Body of pancreas (tissue), 4 donors: ENCODE measurements around the gene NEXN. TPM values are rescaled to one million over a fixed set of nuclear protein-coding genes. Genes with fewer than 3 reads are reported as not detected.

ENCODE experiments used
- ATAC-seq: fragments of 150-250 bp; one replicate; pipeline ENCODE4 v1.9.1; 2016
- DNase-seq, 4 donors: peaks; one replicate each; pipeline ENCODE4 v3.0.0-alpha.2; 2019
- H3K27ac ChIP-seq, 4 donors: fragments of 200-600 bp; sonication (generic); 1 replicate in 3 of 4; 2 replicates in 1 of 4; pipeline versions ENCODE4 v1.5.1 to v1.6.1; 2016 to 2019; ENCODE audit warnings: mild to moderate bottlenecking in 1 of 4, mixed read lengths in 1 of 4, moderate library complexity in 1 of 4
- H3K27me3 ChIP-seq, 2 donors: fragments of 200-600 bp; sonication (generic); one replicate each; pipeline ENCODE4 v1.6.0; 2016; ENCODE audit warnings: mild to moderate bottlenecking in 1 of 2
- H3K36me3 ChIP-seq, 2 donors: fragments of 200-600 bp; sonication (generic); replicated peaks in 1 of 2; 2 replicates each; pipeline ENCODE4 v1.5.1; 2016; ENCODE audit warnings: low read depth in 2 of 2; ENCODE audit not compliant: insufficient read depth in 1 of 2
- H3K4me1 ChIP-seq: fragments of 200-600 bp; sonication (generic); one replicate; pipeline ENCODE4 v1.6.0; 2016
- H3K4me3 ChIP-seq, 2 donors: fragments of 200-600 bp; sonication (generic); 1 replicate in 1 of 2; 2 replicates in 1 of 2; pipeline ENCODE4 v1.5.1; 2016 to 2019
- H3K9me3 ChIP-seq, 3 donors: fragments of 200-600 bp; sonication (generic); 1 replicate in 2 of 3; 2 replicates in 1 of 3; pipeline ENCODE4 v1.5.1; 2016
- POLR2A ChIP-seq, 3 donors: fragments of 450-650 bp; IDR thresholded peaks; one replicate each; pipeline ENCODE4 v1.6.1; 2016; ENCODE audit warnings: antibody characterized with exemption in 3 of 3, mild to moderate bottlenecking in 2 of 3
- WGBS, 2 donors: methylation state at CpG; one replicate each; pipeline ENCODE4 v1.1.5; 2017; 5-methylcytosine and 5-hydroxymethylcytosine counted together
- intact Hi-C: fragments of 100-400 bp; cut with DNase I; formaldehyde crosslinking; loops from one replicate; pipeline ENCODE4 v1.15.1; 2023
- total RNA-seq, 2 donors: library from RNA; depleted of rRNA; stranded (reverse); fragments of >200 nt; gene quantifications; one replicate each; pipeline ENCODE4 v1.1.0, GENCODE V29; 2016
- TF ChIP-seq, protein P1 (sequence below), 7 experiments: fragments of 450-650 bp in 4 of 7; fragments of 200-600 bp in 3 of 7; sonication (generic) in 3 of 7; IDR thresholded peaks; one replicate each; pipeline ENCODE4 v1.5.1; 2016 to 2019; ENCODE audit warnings: antibody characterized with exemption in 7 of 7

The NEXN gene
- total RNA-seq, 2 donors from 2014 or later: 7.5 to 13.2 TPM

- Histone ChIP-seq H3K27ac (peak overlapping the region in 1 of 4 donors; percentile 11), H3K4me3 (no peak overlapping the region), H3K9me3 (no peaks in the 10 kb centered on the region), H3K4me1 (peaks cover 20% of the 10 kb centered on the region), H3K27me3 (no peaks in the 10 kb centered on the region), H3K36me3 (peaks cover 24 to 59% of the 10 kb centered on the region in 2 donors)
- no peak for TF ChIP-seq POLR2A (IDR thresholded peaks at IDR 0.05)
- TF ChIP-seq, protein P1, sequence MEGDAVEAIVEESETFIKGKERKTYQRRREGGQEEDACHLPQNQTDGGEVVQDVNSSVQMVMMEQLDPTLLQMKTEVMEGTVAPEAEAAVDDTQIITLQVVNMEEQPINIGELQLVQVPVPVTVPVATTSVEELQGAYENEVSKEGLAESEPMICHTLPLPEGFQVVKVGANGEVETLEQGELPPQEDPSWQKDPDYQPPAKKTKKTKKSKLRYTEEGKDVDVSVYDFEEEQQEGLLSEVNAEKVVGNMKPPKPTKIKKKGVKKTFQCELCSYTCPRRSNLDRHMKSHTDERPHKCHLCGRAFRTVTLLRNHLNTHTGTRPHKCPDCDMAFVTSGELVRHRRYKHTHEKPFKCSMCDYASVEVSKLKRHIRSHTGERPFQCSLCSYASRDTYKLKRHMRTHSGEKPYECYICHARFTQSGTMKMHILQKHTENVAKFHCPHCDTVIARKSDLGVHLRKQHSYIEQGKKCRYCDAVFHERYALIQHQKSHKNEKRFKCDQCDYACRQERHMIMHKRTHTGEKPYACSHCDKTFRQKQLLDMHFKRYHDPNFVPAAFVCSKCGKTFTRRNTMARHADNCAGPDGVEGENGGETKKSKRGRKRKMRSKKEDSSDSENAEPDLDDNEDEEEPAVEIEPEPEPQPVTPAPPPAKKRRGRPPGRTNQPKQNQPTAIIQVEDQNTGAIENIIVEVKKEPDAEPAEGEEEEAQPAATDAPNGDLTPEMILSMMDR (IDR thresholded peaks at IDR 0.05): no peak
- DNase-seq: peak in 2 of 4 donors; percentile 28 to 46
- intact Hi-C loops: no loop called here
- WGBS, 2 donors: 47 to 49% methylated on average over 3 of the region's 3 CpGs
- no peak for ATAC-seq
These were observed 68.0 kb downstream of the NEXN start for GRCh38 chr1:77956464-77956863.

GRCh38 chr1:77958391-77958790 lies 70.0 kb downstream of the NEXN start:
- H3K4me1 ChIP-seq: peaks cover 29% of the 10 kb centered on the region
- ATAC-seq (no peak), DNase-seq (no peak)
- no peaks in the 10 kb centered on the region for H3K9me3 ChIP-seq
- peaks cover 24 to 61% of the 10 kb centered on the region in 2 donors for H3K36me3 ChIP-seq
- intact Hi-C loops: no loop called here
- H3K27ac ChIP-seq: no peak overlapping the region
- TF ChIP-seq, protein P1 (IDR thresholded peaks at IDR 0.05): no peak
- TF ChIP-seq POLR2A (IDR thresholded peaks at IDR 0.05): no peak
- H3K4me3 ChIP-seq: no peak overlapping the region
- H3K27me3 ChIP-seq: no peaks in the 10 kb centered on the region

DNA sequence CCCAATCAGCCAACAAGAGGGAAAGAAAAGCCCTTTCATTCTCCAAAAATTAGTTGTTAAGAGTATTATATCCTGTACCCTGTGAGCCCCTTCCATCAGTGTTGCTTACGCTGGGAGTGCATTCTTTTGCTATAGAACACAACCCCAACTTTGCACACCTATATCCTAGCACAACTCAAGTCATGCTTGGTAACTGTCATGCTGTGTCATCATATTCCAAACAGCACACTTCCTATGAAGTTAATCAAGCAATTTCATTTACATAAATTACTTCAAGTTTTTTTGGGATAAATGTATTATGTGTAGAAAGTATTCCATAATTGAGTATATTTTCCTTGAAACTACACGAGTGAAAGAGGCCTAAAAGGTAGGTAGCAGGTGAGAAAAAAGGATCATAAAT lies 70.4 kb downstream of the NEXN start:
- Histone ChIP-seq H3K27ac (no peak overlapping the region), H3K27me3 (no peaks in the 10 kb centered on the region), H3K4me1 (peaks cover 29% of the 10 kb centered on the region), H3K9me3 (no peaks in the 10 kb centered on the region), H3K36me3 (peaks cover 24 to 62% of the 10 kb centered on the region in 2 donors), H3K4me3 (no peak overlapping the region)
- ATAC-seq: no peak
- TF ChIP-seq POLR2A (IDR thresholded peaks at IDR 0.05): no peak
- TF ChIP-seq, protein P1 (IDR thresholded peaks at IDR 0.05): no peak
- 82 to 88% methylated on average over 2 of the region's 2 CpGs for WGBS, 2 donors
- no peak for DNase-seq
- intact Hi-C loops: no loop called here

GRCh38 chr1:77961392-77961791 lies 73.0 kb downstream of the NEXN start:
- Histone ChIP-seq H3K9me3 (no peaks in the 10 kb centered on the region), H3K27ac (no peak overlapping the region), H3K4me1 (peaks cover 29% of the 10 kb centered on the region), H3K36me3 (peaks cover 19 to 63% of the 10 kb centered on the region in 2 donors), H3K27me3 (no peaks in the 10 kb centered on the region), H3K4me3 (no peak overlapping the region)
- DNase-seq (no peak), ATAC-seq (no peak)
- intact Hi-C loops: loop anchor here (10.0 kb wide), 1 partner anchor 153 kb away; no protein-coding TSS in a partner anchor
- TF ChIP-seq, protein P1 (IDR thresholded peaks at IDR 0.05): no peak
- TF ChIP-seq POLR2A (IDR thresholded peaks at IDR 0.05): no peak
- 35 to 48% methylated on average over 2 of the region's 2 CpGs for WGBS, 2 donors

- Histone ChIP-seq H3K4me1 (peaks cover 31% of the 10 kb centered on the region), H3K27ac (no peak overlapping the region), H3K36me3 (peaks cover 10 to 45% of the 10 kb centered on the region in 2 donors), H3K27me3 (no peaks in the 10 kb centered on the region), H3K9me3 (no peaks in the 10 kb centered on the region), H3K4me3 (no peak overlapping the region)
- no peak for ATAC-seq
- no peak for TF ChIP-seq POLR2A (IDR thresholded peaks at IDR 0.05)
- TF ChIP-seq, protein P1 (IDR thresholded peaks at IDR 0.05): no peak
- intact Hi-C loops: loop anchor here (10.0 kb wide), 1 partner anchor 149 kb away; no protein-coding TSS in a partner anchor
- no peak for DNase-seq
- whole genome bisulfite sequencing, 2 donors: 69 to 84% methylated on average over 3 of the region's 3 CpGs
These were observed 77.9 kb downstream of the NEXN start for GRCh38 chr1:77966291-77966690.
